Kidney epithelial cell (primary cell): ENCODE results near the gene GPR152. TPM values are rescaled to one million over a fixed set of nuclear protein-coding genes. Genes with fewer than 3 reads are reported as not detected.
A peak's percentile ranks its signal among the peaks of the same experiment; 100 is the strongest.

Experiments used
- DNase-seq: peaks from one replicate; pipeline ENCODE4 v3.0.0-alpha.2; 2010; ENCODE audit warnings: low read depth
- H3K27me3 ChIP-seq: 2 replicates; pipeline ENCODE4 v1.6.0; 2011; ENCODE audit warnings: low read length; ENCODE audit not compliant: control insufficient read depth, insufficient read depth
- H3K36me3 ChIP-seq: 2 replicates; pipeline ENCODE4 v1.5.1; 2011; ENCODE audit warnings: low read length; ENCODE audit not compliant: control insufficient read depth, insufficient read depth
- H3K4me3 ChIP-seq: 2 replicates; pipeline ENCODE4 v1.5.1; 2011; ENCODE audit warnings: low read depth, mild to moderate bottlenecking, control low read depth, low read length
- total RNA-seq: library from RNA; depleted of rRNA; stranded (reverse); fragments of >200 nt; gene quantifications from 2 replicates; pipeline ENCODE4 v1.2.3, GENCODE V29; 2015
- TF ChIP-seq, protein P1 (sequence below): IDR thresholded peaks from 2 replicates; pipeline ENCODE4 v1.5.1; 2011; ENCODE audit warnings: mild to moderate bottlenecking, moderate library complexity, low read length, control low read depth, inconsistent platforms; ENCODE audit not compliant: insufficient read depth, poor library complexity, severe bottlenecking

The GPR152 gene
- total RNA-seq, 1 donor from 2014 or later: not detected

DNA sequence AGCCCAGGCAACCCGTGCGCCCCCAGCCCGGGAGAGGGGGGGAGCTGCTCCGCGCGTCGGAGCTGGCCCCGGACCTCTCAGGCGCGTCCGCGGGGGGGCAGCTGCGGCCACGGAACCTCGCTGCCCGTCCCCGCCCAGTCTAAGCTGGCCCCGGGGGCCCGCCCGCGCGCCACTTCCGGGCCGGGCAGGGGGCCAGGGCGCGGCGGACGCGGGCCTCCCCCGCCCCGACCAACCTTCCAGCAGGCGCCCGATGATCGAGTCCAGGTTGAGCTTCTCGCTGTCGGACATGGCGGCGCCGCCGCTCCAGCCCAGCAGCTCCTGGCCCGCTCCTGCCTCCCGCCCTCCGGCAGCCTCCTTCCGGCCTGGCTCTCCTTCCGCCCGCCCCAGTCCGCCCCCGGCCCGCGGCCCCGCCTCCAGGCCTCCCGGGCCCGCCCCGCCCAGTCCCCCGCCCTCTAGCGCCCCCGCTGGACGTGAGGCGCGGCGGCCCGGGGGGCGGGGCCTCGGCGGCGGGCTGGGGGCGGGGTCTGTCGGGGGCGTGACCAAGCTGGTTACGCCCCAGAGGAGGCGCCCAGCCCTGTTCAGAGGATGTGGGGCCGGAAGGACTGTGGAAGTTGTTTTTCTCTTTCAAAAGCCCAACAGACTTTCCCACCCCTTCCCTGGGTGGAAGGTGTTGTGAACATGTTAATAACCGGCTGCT is 50.9 kb downstream of the GPR152 start, which contains the start of gene PPP1CA:
Gene PPP1CA, minus strand, starts transcription at position 364 of the 697 bp plus-strand sequence. Its CDS starts 76 bp downstream, at position 288.
- no peak for DNase-seq
- Histone ChIP-seq H3K27me3 (no peaks in the 10 kb centered on the region), H3K4me3 (peak within 1 kb of the TSS; percentile 98), H3K36me3 (peaks cover 3% of the 10 kb centered on the region)
- TF ChIP-seq, protein P1, sequence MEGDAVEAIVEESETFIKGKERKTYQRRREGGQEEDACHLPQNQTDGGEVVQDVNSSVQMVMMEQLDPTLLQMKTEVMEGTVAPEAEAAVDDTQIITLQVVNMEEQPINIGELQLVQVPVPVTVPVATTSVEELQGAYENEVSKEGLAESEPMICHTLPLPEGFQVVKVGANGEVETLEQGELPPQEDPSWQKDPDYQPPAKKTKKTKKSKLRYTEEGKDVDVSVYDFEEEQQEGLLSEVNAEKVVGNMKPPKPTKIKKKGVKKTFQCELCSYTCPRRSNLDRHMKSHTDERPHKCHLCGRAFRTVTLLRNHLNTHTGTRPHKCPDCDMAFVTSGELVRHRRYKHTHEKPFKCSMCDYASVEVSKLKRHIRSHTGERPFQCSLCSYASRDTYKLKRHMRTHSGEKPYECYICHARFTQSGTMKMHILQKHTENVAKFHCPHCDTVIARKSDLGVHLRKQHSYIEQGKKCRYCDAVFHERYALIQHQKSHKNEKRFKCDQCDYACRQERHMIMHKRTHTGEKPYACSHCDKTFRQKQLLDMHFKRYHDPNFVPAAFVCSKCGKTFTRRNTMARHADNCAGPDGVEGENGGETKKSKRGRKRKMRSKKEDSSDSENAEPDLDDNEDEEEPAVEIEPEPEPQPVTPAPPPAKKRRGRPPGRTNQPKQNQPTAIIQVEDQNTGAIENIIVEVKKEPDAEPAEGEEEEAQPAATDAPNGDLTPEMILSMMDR: no peak

Other genes starting within 250 kb of the GPR152 start
- gene GRK2, start 186.3 kb downstream of the GPR152 start, total RNA-seq: 46.4 and 51.3 TPM in 2 replicates
- 36.6 and 48.5 TPM in 2 replicates for gene ANKRD13D, start 163.4 kb downstream of the GPR152 start, total RNA-seq
- 37.2 and 39.9 TPM in 2 replicates for gene SSH3, start 149.2 kb downstream of the GPR152 start, total RNA-seq
- gene POLD4, start 99.2 kb downstream of the GPR152 start, total RNA-seq: 70.7 and 75.5 TPM in 2 replicates
- 33.1 and 34.3 TPM in 2 replicates for gene CLCF1, start 79.1 kb downstream of the GPR152 start, total RNA-seq
- gene RAD9A, start 60.7 kb downstream of the GPR152 start, total RNA-seq: 8.3 and 13.6 TPM in 2 replicates
- gene PPP1CA, start 50.9 kb downstream of the GPR152 start, total RNA-seq: 309 and 319 TPM in 2 replicates
- gene TBC1D10C, start 48.6 kb downstream of the GPR152 start, total RNA-seq: 0.84 and 1.0 TPM in 2 replicates
- gene CARNS1, start 37.1 kb downstream of the GPR152 start, total RNA-seq: 0.21 and 0.27 TPM in 2 replicates
- gene RPS6KB2, start 24.2 kb downstream of the GPR152 start, total RNA-seq: 64.6 and 86.5 TPM in 2 replicates
- gene PTPRCAP, start 15.0 kb downstream of the GPR152 start, total RNA-seq: 2.5 and 3.0 TPM in 2 replicates
- gene CORO1B, start 9.3 kb downstream of the GPR152 start, total RNA-seq: 136 and 153 TPM in 2 replicates
- gene CABP4, start 2.6 kb upstream of the GPR152 start, total RNA-seq: 0.17 TPM in 1 of 2 replicates, not detected in the other
- gene TMEM134, start 16.5 kb upstream of the GPR152 start, total RNA-seq: 53.8 and 102 TPM in 2 replicates
- 45.9 and 55.9 TPM in 2 replicates for gene AIP, start 30.3 kb upstream of the GPR152 start, total RNA-seq
- 50.8 and 55.5 TPM in 2 replicates for gene PITPNM1, start 52.6 kb upstream of the GPR152 start, total RNA-seq
- gene CDK2AP2, start 55.4 kb upstream of the GPR152 start, total RNA-seq: 104 and 135 TPM in 2 replicates
- not detected in 2 replicates for gene CABP2, start 70.7 kb upstream of the GPR152 start, total RNA-seq
- 1,390 and 1,923 TPM in 2 replicates for gene GSTP1, start 131.1 kb upstream of the GPR152 start, total RNA-seq
- gene NDUFV1, start 154.2 kb upstream of the GPR152 start, total RNA-seq: 229 and 262 TPM in 2 replicates
- 5.1 TPM in 2 replicates for gene NUDT8, start 177.2 kb upstream of the GPR152 start, total RNA-seq
- not detected in 2 replicates for gene TBX10, start 187.0 kb upstream of the GPR152 start, total RNA-seq
- 0.21 TPM in 1 of 2 replicates, not detected in the other for gene ACY3, start 198.0 kb upstream of the GPR152 start, total RNA-seq
- gene ALDH3B2, start 221.9 kb upstream of the GPR152 start, total RNA-seq: 0.07 and 0.13 TPM in 2 replicates